HG02678 (cell line): Measurements from ENCODE around the gene GJA4.
"Not testable (repeated sequence)": the region's sequence is repeated elsewhere in the genome, so short reads cannot be mapped to it uniquely, and the experiment has no call there.

Source experiments
- ATAC-seq: cut with Tn5 transposase; IDR thresholded peaks from one replicate; pipeline ENCODE4 v1.9.1; 2021; ENCODE audit warnings: mild to moderate bottlenecking, moderate library complexity; ENCODE audit not compliant: unreplicated experiment

GJA4 gene

DNA sequence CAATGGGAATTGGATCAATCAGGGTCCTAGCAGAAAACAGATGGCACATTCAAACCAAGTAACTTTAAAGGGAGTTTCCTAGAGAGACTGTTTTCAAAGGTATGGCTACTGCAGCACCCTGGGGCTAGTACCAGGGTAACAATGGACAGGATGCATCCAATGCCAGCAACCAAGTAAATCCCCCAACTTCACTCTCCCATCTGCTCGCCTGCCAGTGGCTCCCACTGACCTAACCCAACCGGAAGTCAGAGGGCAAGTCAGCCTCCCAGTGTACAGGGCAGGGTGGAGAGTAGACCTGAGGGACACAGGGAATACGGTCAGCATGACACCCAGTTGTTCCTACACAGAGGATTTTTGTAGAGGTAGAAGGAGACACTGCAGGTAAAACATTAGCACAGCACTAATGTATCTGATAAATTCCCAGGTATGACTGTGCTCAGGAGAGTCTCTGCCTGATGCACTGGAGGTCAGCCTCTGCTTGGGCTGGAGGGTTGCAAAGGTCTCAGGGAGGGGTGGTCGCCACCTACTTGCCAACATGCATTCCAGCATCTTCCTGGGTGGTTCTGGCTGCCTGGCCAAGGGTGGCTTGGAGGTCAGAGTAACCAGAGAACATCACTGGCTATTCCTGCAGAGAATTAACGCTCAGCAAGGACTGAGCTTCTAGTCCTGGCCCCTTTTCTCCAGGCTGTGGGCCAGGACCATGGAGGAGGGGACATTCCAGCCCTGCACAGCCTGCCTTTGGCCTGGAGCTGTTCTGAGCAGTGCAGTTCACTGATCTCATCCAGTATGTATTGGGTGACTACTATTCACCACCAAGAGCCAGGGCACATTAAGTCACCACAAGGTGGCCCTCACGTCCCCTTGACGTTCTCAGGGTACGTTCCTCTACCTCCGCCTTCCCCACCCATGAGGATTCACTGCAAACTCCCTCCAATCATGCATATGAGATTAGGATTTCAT lies 5.1 kb upstream of the GJA4 start:
- no peak for ATAC-seq

DNA sequence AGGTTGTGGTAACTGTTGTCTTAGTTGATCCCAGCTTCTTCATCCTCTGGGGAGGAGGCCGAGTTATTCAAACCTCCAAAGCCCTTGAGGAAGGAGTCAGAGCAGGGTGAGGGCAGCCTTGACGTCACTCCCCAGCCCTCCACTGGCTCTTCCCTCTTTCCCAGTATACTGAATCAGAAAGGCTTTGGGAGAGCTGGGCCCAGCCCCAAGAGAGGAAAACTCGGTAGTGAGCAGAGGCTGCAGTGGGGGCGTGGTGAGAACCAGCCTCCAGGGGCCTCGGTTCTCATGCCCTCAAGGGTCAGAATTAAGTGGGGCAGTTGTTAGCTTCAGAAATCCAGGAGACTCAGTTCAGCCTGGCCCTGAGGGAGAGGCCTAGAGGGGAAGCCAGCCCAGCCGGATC lies 1.8 kb upstream of the GJA4 start:
- no peak for ATAC-seq

DNA sequence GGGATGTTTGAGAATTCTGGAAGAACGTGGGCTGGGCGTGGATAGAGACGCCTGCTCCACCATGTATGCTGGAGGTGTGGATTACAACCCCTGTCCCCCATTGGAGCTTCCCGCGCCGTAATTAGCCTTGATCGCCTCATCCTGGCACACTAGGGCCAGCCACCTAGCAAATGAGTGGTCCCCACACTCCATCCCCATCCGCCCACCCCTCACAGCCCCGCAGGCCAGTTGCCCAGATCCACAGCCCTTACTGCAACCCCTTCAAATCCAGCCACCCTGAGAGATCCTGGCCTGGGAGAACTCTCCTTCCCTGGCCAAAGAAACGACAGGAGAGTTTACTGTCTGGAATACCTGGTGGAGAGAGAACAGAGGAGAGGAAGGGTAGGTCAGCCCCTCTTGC lies 375 bp upstream of the GJA4 start:
- no peak for ATAC-seq

DNA sequence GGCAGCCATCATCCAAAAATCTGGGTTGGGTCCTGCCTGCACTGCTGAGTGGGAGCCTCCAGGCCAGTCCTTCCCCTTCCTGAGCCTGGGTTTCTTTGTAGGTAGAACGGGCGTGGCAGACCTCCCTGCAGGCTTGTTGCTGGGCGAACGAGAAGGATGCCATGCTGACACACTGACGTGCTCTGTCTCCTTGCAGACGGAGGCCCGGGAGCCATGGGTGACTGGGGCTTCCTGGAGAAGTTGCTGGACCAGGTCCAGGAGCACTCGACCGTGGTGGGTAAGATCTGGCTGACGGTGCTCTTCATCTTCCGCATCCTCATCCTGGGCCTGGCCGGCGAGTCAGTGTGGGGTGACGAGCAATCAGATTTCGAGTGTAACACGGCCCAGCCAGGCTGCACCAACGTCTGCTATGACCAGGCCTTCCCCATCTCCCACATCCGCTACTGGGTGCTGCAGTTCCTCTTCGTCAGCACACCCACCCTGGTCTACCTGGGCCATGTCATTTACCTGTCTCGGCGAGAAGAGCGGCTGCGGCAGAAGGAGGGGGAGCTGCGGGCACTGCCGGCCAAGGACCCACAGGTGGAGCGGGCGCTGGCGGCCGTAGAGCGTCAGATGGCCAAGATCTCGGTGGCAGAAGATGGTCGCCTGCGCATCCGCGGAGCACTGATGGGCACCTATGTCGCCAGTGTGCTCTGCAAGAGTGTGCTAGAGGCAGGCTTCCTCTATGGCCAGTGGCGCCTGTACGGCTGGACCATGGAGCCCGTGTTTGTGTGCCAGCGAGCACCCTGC lies 1.4 kb downstream of the GJA4 start:
- no peak for ATAC-seq

DNA sequence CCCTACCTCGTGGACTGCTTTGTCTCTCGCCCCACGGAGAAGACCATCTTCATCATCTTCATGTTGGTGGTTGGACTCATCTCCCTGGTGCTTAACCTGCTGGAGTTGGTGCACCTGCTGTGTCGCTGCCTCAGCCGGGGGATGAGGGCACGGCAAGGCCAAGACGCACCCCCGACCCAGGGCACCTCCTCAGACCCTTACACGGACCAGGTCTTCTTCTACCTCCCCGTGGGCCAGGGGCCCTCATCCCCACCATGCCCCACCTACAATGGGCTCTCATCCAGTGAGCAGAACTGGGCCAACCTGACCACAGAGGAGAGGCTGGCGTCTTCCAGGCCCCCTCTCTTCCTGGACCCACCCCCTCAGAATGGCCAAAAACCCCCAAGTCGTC lies 2.0 kb downstream of the GJA4 start:
- no peak for ATAC-seq

DNA sequence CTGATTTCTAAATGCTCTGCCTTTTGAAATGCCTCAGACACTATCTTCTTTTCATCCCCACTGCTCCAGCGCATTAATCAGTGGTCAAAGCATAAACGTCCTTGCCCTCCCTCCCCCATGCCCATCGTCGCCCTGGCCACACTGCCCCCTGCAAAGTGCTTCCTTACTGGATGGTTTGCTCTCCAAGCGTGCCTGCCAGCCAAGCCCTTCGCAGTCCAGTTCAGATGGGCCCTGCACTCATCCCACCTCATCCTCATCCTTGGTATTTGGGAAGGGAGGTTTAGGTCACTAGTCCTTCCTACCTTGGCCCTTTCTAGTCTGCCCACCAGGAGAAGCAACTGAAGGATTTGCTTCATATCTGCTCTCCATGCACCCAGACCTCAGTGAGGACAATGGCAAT lies 3.1 kb downstream of the GJA4 start:
- ATAC-seq = no peak

DNA sequence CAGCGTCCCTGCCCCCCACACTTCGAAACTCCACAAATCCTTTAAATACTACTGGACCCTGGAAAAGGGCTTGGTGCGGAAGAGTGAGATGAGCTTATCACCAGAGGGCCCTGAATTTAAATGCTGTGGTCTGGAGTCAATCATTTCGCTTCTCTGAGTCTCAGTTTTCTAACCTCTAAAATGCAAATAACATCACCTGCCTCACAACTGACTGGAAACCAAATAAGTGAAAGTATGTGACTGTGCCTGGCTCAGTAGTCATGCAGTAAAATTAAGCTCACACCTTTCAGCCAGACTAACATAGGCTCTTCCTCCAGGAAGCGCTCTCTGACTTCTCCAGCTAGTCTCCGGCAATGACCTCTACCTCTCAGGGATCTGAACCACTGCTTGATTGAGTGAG lies 4.2 kb downstream of the GJA4 start:
- no peak for ATAC-seq

DNA sequence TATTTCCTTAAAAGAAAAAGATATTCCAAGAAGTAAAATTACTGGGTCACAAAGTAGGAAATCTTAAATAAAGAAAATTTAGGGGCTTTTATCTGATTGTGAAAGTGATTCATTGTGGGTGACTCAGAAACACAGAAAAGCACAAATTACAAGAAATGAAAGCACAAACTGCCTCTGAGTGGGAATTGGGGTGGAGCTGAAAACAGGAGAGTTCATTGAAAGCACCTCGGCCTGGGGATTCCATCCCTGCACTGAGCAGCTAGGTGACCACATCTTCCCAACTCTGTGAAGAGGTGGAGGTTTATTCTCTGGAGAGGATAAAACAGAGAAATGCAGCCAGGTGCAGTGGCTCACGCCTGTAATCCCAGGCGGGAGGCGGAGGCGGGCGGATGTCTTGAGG lies 7.4 kb downstream of the GJA4 start:
- ATAC-seq = no peak

DNA sequence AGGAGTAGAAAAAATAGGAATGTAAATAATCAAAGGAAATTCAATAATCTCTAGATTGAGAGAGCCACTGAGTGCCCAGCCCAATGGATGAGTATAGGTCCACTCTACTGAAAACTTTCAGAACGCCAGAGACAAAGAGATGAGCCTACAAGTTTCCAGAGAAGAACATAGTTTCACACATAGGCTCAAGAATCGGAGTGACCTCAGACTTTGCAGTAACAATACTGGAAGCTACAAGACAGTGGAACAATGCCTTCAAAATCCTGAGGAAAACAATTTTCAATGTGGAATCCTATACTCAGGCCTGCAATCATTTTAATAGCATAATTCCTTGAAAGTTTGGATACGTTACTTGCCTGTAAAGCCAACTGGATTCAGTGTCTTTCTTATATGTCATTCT lies 11.0 kb downstream of the GJA4 start:
- no peak for ATAC-seq

DNA sequence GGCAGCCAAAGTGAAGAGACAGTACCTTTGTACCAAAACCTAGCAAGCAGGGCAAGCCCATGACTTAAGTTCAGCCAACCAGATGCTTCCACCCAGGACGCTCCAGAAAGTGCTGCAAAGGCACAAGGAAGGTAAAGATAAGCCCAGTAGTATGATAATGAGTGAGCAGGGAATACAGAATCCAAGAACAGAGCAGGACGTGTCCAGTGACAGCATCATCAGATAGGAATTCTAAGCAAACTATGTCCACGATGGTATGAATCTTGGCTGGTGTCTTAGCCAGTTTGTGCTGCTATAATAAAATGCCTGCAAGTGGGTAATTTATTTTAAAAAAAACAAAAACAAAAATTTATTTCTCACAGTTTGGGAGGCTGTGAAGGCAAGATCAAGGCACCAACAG lies 13.6 kb downstream of the GJA4 start:
- no peak for ATAC-seq

DNA sequence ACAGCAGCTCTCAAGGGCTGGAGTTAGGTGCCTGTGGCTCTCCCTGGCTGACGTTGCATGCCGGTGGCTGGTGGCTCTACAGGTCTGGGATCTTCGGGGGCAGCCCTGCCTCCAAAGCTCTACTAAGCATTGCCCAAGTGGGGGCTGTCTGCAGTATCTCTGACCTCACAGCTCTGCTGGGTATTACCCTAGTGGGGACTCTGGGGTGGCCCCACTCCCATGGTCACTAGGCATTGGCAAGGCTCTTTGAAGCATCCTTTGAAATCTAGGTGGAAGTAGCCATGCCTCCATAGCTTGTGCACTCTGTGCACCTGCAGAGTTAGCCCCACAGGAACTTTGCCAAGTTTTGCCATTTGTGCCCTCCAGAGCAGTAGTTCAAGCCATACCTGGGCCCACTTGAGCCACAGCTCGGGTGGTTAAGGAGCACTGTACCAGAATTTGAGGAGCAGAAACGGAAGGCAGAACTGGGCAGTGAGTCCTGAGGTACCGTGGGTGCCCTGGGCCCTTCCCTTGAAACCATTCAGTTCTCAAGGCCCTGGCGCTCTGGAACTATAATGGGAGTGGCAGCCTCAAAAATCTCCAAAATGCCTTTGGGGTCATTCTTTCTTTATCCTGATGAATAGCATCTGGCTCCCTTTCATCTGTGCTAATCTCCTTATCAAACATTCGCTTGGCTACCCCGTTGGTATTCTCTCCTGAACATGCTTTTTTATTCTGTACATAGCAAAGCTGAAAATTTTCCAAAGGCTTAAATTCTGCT lies 15.4 kb downstream of the GJA4 start:
- ATAC-seq = no peak

DNA sequence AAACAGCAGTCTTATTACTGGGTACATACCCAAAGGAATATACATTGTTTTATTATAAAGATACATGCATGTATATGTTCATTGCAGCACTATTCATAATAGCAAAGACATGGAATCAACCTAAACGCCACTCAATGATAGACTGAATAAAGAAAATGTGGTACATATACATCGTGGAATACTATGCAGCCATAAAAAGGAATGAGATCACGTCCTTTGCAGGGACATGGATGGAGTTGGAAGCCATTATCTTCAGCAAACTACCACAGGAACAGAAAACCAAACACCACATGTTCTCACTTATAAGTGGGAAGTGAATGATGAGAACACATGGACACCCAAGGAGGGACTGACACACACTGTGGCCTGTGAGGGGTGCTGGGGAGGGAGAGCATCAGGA lies 18.0 kb downstream of the GJA4 start:
- ATAC-seq = not testable (repeated sequence)

DNA sequence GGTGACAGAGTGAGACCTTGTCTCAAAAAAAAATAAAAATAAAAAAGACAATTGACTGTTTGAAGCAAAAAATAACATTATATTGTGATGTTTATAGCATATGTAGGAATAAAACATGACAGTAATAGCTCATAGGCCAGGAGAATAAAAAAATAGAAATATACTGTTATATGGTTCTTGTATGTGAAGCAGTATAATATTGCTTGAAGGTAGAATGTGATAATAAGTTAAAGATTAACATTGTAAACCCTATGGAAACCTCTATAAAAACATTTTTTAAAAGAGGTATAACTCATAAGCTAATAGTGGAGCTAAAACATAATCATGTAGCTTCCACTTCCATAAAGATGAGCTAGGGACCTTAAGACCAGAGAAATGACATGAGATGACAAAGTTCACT lies 23.5 kb downstream of the GJA4 start:
- no peak for ATAC-seq

DNA sequence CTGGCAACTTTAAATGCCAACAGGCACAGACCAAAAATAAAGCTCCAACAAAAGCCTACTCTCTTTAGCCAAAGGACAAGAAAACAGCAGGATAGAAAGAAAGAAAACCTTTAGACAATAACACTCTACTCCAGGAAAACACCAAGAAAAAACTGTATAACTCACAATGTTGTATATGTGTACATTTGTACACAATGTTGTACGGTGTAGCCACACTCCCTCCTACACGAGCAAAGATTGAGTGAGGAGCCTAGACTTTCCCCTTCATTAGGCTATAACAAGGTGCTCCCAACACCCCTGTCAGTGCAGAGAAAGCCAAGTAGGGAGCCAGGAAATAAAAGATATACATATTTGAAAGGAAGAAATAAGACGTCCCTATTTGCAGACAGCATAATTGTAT lies 24.0 kb downstream of the GJA4 start:
- ATAC-seq = no peak

DNA sequence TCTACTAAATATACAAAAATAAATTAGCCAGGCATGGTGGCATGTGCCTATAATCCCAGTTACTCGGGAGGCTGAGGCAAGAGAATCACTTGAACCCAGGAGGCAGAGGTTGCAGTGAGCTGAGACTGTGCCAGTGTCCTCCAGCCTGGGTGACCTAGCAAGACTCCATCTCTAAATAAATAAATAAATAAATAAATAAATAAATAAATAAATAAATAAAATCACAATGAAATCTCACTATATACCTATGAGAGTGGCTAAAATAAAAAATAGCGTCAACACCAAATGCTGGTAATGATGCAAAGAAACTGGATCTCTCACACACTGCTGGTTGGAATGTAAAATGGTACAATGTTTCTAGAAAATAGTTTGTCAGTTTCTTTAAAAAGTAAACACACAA lies 26.1 kb downstream of the GJA4 start:
- not testable (repeated sequence) for ATAC-seq

DNA sequence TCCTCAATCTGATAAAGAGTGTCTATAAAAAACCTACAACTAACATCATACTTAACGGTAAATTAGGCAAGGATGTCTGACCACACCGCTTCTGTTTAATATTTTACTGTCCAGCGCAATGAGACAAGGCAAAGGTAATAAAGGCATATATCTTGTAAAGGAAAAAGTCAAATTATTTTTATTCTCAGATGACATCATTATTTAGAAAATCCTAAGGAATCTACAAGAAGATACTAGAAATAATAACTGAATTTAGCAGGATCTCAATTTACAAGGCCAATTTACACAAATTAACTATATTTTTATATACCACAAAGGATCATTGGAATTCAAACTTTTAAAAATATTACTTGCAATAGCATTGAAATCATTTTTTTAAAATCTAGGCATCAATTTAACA lies 29.4 kb downstream of the GJA4 start:
- no peak for ATAC-seq

DNA sequence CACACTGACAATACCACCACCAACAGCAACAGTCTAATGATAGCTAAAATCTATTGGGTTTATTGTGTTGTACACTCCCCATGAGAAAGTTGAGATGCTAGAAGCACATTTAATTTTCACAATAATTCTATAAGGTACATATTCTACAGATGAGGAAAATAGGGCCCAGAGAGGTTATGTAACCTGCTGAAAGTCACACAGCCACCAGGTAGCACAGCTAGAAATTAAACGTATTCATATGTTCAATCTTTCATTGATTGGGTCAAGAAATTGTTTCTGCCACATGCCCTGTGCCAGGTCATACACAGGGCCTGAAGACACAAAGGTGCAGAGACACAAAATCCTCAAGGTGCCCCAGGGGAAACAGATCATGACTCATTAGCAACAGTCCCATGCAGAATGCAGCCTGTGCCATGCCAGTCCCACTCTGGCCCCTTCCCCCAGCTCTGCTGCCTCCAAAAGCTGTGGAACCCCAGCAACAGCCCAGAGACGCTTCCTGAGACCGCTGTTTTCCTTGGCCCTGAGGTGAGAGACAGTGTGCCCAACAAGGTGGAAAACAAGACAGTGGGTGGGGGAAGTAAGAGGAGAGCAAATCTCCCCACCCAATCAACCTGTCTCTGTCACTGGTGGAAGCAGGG lies 32.1 kb downstream of the GJA4 start:
- ATAC-seq = no peak

DNA sequence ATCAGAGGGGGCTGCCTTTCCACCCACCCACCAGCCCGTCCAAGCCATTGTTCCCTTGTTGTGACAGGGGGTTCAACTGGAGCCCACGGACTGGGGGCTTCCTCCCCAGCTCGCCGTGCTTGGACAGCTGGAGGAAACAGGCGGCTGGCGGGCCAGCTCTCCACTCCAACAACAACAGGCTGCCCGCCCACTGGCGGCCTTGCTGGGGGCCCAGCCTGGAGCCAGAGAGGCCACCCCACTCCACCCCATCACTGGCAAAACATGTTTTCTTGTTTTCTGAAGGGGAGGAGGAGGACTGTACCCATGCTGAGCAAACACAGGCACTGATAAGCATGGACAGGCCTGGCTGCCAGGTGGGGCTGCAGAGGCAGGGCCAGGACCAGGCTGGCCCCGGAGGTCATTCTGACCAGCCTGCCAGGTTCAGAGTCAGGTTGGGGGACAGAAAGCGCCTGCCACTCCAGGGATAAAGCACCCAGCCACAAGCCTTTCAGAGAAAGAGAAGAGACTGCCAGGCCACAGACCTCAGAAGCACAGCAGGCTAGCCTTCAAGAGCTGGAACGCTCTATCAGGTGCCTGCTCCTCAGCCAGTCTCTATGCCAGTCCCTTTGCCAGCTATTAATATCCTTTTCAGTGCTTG lies 32.8 kb downstream of the GJA4 start:
- no peak for ATAC-seq

DNA sequence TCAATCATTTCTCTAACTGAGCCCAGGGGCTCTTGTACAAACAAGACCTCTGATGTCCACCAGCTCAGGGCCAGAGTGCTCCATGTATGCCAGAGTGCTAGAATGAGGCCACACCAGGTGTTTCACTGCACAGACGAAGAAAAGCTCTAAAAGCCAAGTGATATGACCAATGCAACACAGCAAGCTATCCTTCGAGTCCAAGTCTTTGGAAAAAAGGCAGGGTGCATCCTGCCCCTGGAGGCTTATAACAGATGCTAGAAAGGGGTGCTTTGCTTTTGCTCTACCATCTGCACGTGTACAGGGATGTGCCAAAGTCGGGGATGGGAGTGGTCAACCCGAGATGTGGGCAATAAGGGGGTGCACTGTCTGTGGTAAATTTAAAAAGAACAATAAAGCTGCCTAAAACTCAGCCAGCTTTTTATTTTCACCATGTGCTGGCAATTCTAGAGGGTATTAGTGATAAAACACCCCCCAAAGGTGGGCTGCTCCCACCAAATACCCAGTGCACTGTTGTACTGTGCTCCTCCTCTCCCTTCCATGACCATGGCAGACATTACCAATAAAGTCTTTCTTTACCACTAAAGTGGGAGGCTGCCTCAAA lies 34.6 kb downstream of the GJA4 start:
- ATAC-seq = no peak

DNA sequence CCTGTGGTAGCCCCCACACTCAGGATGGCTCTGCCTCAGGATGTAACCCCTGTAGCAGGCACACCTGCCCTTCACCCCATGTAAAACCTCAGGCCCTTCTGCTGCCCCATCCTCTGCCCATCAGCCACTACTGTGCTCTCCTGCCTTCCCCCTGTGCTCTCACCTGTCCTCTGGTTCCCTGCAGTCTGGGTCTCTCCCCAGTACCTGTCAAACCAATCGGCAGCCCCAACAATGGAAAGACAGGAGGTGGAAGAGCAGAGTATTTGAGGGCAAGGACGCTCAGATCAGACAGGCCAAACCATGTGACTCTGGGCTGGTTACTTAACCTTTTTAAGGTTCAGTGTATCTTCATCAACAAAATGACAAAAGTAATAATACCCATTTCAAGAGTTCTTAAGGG lies 35.8 kb downstream of the GJA4 start:
- ATAC-seq = no peak
